OCI-LY3 (cell line): ENCODE measurements around the gene BNC1.

Source experiments
- EZH2phosphoT487 ChIP-seq: fragments of 200-600 bp; shearing (Covaris generic); IDR thresholded peaks from 2 replicates; pipeline ENCODE4 v1.6.1; 2018; ENCODE audit warnings: antibody characterized with exemption, mixed run types, low read depth
- TF ChIP-seq, protein P1 (sequence below): fragments of 200-600, 300-600 bp; sonication (generic); IDR thresholded peaks from 2 replicates; pipeline ENCODE4 v1.5.1; 2014; ENCODE audit warnings: antibody characterized with exemption, low read length, low read depth

DNA sequence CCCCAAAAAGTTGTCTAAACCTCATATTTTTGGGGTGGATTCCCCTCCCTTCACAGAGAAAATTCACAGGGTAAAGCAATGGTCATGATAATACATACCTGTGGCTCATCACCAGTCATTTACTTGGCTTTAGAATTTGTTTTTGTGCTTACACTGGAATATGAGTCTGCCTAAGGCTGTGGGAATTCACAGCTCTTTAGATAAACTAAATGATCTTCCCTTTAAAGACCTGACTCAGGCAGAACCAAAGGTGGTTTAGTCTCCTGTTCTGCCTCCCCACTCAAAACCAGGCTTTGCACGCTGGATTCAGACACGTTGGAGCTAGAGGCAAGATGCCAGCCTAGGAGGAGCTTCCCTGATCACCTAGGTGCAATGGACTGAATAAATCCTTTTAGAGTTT, 40.3 kb upstream of the BNC1 start:
- TF ChIP-seq, protein P1, sequence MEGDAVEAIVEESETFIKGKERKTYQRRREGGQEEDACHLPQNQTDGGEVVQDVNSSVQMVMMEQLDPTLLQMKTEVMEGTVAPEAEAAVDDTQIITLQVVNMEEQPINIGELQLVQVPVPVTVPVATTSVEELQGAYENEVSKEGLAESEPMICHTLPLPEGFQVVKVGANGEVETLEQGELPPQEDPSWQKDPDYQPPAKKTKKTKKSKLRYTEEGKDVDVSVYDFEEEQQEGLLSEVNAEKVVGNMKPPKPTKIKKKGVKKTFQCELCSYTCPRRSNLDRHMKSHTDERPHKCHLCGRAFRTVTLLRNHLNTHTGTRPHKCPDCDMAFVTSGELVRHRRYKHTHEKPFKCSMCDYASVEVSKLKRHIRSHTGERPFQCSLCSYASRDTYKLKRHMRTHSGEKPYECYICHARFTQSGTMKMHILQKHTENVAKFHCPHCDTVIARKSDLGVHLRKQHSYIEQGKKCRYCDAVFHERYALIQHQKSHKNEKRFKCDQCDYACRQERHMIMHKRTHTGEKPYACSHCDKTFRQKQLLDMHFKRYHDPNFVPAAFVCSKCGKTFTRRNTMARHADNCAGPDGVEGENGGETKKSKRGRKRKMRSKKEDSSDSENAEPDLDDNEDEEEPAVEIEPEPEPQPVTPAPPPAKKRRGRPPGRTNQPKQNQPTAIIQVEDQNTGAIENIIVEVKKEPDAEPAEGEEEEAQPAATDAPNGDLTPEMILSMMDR: no peak
- no peak for TF ChIP-seq EZH2phosphoT487
